GM18505 (cell line): Measurements from ENCODE around the gene PCDHGC5.

Experiments
- ATAC-seq: cut with Tn5 transposase; IDR thresholded peaks from one replicate; pipeline ENCODE4 v1.9.1; 2021; ENCODE audit not compliant: unreplicated experiment
- POLR2A ChIP-seq: IDR thresholded peaks from 4 replicates; pipeline ENCODE4 v1.6.1; 2011; ENCODE audit warnings: borderline replicate concordance; ENCODE audit not compliant: insufficient read depth, insufficient read length; ENCODE audit errors: extremely low read depth

The PCDHGC5 gene

DNA sequence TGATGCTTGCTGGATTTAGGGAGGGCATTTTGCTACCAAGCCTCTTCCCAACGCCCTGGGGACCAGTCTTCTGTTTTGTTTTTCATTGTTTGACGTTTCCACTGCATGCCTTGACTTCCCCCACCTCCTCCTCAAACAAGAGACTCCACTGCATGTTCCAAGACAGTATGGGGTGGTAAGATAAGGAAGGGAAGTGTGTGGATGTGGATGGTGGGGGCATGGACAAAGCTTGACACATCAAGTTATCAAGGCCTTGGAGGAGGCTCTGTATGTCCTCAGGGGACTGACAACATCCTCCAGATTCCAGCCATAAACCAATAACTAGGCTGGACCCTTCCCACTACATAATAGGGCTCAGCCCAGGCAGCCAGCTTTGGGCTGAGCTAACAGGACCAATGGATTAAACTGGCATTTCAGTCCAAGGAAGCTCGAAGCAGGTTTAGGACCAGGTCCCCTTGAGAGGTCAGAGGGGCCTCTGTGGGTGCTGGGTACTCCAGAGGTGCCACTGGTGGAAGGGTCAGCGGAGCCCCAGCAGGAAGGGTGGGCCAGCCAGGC, 23.0 kb downstream of the PCDHGC5 start:
- no peak for ATAC-seq
- TF ChIP-seq POLR2A, result no peak

DNA sequence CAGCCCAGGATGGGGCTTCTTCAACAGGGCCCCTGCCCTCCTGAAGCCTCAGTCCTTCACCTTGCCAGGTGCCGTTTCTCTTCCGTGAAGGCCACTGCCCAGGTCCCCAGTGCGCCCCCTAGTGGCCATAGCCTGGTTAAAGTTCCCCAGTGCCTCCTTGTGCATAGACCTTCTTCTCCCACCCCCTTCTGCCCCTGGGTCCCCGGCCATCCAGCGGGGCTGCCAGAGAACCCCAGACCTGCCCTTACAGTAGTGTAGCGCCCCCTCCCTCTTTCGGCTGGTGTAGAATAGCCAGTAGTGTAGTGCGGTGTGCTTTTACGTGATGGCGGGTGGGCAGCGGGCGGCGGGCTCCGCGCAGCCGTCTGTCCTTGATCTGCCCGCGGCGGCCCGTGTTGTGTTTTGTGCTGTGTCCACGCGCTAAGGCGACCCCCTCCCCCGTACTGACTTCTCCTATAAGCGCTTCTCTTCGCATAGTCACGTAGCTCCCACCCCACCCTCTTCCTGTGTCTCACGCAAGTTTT, 23.6 kb downstream of the PCDHGC5 start:
- TF ChIP-seq POLR2A, result no peak
- ATAC-seq, result no peak

DNA sequence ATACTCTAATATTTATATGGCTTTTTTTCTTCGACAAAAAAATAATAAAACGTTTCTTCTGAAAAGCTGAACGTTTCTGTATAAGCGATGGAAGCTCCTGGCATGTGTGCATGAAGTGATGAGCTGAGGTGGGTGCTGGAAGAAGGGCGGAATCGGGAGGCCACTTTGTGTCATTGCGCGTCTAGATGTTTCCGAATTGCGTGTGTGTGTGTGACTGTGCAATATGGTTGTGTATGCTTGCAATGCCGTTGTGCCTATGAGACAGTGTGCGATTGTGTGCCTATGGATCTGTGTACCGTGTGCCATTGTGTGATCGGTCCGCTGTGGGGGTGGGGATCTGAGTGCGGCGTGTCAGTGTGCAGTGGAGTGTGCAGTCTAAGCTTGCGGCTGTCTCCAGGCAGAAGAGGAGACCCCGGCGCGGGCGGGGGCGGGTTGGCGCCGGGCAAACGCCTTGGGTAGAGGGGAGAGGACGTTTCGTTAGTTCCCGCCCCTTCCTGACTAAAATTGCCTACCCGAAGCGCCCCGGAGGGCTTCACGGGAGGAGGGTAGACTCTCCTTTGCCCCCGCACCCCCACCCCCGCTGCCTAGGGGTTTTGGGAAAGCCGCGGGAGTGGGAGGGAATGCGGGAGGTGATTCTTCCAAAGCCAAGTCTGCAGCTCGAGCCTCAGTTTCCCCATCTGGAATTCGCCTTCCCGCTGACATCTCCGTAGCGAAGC, 24.2 kb downstream of the PCDHGC5 start:
- TF ChIP-seq POLR2A, result no peak
- no peak for ATAC-seq

DNA sequence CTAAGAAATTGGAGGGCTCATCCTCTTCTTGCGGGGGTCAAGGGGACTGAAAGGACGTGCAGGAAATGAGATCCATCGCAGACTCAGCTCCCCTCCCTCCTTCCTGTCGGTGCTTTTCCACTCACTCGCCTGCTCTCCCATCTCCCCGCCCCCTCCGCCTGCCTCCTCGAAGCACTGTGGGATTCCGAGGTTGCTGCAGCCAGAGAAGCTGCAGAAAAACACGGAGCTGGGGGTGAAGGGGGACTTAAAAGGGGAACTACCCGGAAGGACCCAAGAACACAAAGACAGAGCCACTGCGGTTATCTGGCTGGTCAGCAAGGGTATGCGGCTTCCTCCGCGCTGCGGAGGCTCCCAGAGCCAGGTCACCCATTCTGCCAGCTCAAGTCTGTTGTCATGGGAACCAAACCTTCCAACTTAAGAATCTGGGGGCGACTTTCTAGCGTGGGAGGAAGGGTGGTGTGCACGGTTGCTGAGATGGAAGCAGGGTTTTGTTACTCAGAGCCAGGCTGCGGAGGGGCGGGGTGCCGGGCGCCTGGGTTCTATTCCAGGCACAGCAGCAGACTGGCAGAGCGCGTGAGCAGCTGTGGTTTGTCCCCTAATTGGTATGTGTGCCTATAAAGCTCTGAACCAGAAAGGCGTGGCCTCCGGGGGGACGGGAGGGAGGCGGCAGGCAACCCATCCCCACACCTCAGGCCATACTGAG, 24.9 kb downstream of the PCDHGC5 start:
- ATAC-seq, result peak; percentile 36

DNA sequence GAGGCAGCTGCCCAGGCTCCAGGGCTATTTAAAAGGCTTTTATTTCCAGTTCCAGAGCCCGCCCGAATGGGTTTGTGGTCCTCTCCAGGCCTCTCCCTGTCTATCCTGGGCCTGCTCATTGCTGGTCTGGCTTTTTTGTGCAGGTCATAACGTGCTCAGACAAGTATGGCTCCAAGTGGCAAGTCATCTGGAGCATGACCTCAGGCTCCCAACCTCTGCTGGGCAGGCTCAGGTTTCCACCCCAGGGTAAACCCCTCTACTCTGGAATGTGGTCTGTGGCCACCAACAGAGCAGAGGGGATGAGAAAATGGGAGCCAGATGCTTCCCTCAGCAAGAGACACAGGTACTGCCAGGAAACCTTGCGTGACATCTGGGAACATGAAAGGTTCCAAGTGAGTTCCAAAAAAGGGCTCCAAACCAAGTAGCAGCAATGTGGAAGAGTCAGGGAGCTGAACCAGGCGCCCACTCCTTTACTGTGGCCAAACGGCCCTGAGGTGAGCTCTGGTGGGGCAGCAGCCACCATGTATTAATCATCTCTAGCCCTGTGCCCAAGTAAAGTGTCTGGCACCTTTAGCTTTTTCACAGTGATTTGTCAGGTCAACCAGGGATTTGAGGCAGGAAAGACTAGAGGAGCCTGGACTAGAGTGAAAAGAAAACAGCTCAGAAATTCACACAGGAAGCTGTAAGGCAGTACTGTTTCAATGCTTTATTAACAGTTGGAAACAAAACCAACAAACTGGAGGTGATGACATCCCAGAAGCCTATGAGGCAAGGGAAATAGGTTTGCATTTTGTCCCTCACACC, 25.7 kb downstream of the PCDHGC5 start:
- peak; percentile 10 for TF ChIP-seq POLR2A
- peak; percentile 5 for ATAC-seq

More for the DNA sequence above, 24.9 kb downstream of the PCDHGC5 start:
- TF ChIP-seq POLR2A, result peak; percentile 51

DNA sequence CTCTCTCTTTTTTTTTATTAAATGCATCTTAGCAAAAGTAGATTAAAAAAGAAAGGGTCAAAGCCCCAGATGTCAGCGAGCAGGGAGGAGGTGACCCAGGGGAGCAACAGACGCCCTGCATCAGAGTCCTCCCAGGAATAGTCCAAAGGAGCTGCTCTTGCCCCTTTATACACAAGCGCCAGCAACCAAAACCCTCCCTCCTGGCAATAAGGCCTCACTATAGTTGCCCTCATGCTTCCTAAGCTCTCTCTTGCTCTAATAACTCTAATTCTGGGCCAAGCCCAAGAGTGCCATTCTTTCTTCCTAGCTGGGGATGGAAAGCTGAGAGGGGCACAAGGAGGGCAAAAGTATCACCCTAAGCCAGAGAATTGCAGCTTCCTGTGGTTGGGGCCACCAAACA, 26.3 kb downstream of the PCDHGC5 start:
- ATAC-seq, result no peak
- no peak for TF ChIP-seq POLR2A

DNA sequence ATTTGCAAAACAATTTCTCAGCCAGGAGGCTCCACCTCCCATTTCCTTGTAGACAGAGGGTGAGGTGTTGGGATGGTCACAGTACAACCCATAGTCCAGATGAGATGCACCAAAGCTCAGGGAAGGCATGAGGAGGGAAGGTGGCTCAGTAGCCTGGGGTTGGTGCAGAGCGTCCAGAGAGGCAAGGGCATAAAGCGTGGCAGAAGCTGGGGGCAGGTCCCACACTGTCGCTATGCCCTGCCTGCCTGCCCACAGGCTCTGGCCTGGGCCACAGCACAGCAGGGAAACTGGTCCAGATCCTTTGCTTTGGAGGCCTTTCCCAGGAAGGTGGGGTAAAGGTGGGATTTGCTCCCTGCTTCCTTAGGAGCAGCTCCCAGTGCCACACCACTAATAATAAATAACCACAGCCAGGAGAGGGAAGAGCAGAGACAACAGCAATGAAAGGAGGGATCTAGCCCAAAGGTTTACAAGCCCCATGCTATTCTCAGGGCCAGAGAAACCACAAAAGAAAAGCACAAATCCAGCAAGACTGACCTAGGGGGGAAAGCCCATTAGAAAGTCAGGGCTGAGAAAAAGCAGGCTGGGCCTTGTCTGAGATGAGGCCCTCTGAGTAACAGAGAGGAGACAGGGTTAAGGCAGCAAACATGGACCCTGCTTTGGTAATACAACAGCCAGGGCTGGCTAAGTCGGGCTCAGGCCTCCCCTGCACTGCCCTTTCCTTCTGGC, 27.2 kb downstream of the PCDHGC5 start:
- ATAC-seq, result no peak
- TF ChIP-seq POLR2A, result no peak

DNA sequence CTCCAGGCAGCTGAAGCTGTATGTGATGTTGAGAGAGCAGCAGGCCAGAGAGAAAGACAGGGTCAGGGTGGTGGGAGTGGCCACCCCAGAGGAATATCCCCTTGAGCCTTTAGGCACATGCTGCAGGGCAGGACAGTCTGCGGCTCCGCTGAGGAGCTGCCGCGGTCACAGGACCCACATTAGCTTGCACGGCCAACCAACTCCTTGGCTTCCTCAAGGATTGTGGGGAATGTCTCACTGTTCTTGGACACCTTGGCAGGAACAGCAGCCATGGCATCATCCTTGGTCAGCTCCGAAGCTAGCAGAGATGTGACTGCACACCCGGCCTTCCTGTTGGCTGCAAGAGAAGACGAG, 27.8 kb downstream of the PCDHGC5 start:
- TF ChIP-seq POLR2A, result no peak
- ATAC-seq, result no peak

DNA sequence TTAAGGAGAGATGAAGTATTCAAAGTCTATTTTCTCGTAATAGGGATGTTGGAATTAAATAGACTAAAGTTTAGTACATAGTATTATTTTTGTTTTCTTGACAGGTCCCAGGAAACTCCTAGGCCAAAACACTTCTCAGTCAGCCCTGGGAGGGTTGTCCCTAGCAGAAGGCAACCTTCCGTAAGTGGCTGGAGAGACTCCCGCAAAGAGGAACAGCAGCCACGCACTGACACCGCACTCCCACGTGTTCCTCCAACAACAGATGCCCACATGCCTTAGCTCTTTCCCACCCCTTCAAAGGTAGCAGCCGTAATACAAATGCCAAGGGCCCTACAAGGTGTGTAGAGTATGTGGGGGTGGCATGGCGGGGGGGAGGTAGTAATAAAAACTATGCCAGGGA, 28.4 kb downstream of the PCDHGC5 start:
- ATAC-seq, result no peak
- no peak for TF ChIP-seq POLR2A

DNA sequence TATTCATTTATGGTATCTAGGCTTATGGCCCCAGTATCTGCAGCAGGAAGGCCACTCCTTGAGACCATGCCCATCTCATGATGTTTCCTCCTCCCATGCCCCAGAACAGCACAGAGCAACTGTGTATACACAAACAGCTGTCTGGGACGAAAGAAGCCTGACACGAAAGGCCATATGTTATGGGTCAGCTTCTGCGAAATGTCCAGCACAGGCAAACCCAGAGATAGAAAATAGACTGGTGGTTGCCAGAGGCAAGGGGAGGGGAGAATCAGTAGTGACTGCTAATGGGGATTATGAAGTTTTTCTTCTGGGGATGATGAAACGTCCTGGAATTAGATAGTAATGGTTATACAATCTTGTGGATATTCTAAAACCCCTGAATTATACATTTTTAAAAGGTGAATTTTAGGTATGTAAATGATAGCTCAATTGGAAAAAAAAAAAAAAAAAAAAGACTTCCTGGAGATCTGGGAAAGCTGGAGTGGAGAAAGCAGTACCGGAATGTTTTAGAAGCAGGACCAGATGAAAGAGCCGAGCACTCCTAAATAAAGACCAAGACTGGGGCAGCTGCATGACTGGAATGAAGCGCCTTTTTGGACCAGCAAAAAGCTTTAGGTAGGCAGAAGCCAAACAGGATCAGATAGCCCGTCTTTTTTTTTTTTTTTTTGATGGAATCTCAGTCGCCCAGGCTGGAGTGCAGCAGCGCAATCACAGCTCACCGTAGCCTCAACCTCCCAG, 29.2 kb downstream of the PCDHGC5 start:
- TF ChIP-seq POLR2A, result no peak

DNA sequence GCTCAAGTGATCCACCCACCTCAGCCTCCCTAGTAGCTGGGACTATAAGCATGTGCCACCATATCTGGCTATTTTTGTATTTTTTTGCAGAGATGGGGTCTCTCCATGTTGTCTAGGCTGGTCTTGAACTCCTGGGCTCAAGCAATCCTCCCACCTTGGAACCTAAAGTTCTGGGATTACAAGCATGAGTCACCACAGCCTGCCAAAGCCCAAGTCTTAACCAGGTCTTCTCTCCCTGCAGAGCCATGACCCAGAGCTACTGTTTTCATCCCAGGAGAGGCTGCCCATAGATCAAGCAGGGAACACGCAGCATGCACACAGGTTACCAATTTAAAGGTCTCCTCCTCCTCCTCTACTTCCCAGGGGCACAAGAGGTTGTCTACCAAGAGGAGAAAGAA, 29.7 kb downstream of the PCDHGC5 start:
- no peak for TF ChIP-seq POLR2A
- ATAC-seq, result no peak

More for the DNA sequence above, 29.2 kb downstream of the PCDHGC5 start:
- no peak for ATAC-seq
